ENCODE measurements around the gene ATP2B2. TPM values are rescaled to one million over a fixed set of nuclear protein-coding genes. Genes with fewer than 3 reads are reported as not detected.

ATP2B2 gene
- total and polyA plus RNA-seq, 10 of the 15 experiments (the other 5 are each of a cell fraction or from before 2014, with no cell fraction given), result 0.04 TPM; not detected in 9

DNA sequence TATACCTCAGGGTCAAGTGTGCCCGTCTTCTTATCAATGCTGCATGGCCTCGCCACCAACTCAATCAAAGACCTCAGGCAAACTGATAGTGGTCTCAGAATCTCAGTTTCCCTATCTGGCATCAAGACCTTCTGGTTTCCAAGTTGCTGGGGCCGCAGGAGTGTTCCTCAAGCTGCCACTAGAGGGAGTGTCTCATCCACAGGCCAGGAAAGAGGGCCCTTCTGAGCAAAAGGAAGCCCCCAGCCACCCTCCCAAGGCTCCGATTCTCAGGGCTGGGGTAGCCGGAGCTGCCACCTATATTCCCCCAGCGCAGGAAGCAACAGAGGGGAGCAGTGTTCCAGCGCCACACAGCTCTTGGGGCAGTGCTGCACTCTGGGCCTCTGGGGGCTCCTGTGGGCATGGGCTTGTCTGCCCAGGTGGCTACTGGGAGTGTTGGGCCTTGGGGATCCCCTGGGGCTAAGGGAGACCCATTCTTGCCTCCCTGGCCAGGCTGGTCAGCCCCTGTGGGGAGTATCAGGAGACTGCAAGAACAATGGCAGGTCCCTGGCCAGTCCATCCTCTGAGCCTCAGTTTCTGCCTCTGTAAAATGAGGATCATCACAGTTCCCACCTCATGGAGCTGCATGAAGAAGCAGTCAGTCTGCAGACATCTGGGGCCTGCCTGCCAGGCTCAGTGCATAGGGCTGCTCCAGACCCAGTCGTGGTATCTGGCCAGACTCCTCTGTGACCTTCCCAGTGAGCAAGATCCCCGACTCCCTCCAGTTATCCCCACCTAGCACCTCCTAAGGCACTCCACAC lies 161.0 kb downstream of the ATP2B2 start (continued):
- TF ChIP-seq, protein P1, sequence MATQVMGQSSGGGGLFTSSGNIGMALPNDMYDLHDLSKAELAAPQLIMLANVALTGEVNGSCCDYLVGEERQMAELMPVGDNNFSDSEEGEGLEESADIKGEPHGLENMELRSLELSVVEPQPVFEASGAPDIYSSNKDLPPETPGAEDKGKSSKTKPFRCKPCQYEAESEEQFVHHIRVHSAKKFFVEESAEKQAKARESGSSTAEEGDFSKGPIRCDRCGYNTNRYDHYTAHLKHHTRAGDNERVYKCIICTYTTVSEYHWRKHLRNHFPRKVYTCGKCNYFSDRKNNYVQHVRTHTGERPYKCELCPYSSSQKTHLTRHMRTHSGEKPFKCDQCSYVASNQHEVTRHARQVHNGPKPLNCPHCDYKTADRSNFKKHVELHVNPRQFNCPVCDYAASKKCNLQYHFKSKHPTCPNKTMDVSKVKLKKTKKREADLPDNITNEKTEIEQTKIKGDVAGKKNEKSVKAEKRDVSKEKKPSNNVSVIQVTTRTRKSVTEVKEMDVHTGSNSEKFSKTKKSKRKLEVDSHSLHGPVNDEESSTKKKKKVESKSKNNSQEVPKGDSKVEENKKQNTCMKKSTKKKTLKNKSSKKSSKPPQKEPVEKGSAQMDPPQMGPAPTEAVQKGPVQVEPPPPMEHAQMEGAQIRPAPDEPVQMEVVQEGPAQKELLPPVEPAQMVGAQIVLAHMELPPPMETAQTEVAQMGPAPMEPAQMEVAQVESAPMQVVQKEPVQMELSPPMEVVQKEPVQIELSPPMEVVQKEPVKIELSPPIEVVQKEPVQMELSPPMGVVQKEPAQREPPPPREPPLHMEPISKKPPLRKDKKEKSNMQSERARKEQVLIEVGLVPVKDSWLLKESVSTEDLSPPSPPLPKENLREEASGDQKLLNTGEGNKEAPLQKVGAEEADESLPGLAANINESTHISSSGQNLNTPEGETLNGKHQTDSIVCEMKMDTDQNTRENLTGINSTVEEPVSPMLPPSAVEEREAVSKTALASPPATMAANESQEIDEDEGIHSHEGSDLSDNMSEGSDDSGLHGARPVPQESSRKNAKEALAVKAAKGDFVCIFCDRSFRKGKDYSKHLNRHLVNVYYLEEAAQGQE (IDR thresholded peaks at IDR 0.05; ENCODE audit: low read depth, low read length), result no peak
- TF ChIP-seq RAD21 (IDR thresholded peaks at IDR 0.05; ENCODE audit: insufficient read depth, low read depth, low read length) (peak; percentile 82), RELA (IDR thresholded peaks at IDR 0.05; ENCODE audit: borderline replicate concordance, partially characterized antibody) (no peak), CHD1 (IDR thresholded peaks at IDR 0.05; ENCODE audit: low read depth, low read length) (no peak), MXI1 (IDR thresholded peaks at IDR 0.05; ENCODE audit: low read depth, low read length) (no peak), NFYA (IDR thresholded peaks at IDR 0.05; ENCODE audit: borderline replicate concordance, low read depth, low read length) (no peak), ZNF274 (IDR thresholded peaks at IDR 0.05; ENCODE audit: insufficient read depth, insufficient read length) (no peak)
- TF ChIP-seq, protein P2, sequence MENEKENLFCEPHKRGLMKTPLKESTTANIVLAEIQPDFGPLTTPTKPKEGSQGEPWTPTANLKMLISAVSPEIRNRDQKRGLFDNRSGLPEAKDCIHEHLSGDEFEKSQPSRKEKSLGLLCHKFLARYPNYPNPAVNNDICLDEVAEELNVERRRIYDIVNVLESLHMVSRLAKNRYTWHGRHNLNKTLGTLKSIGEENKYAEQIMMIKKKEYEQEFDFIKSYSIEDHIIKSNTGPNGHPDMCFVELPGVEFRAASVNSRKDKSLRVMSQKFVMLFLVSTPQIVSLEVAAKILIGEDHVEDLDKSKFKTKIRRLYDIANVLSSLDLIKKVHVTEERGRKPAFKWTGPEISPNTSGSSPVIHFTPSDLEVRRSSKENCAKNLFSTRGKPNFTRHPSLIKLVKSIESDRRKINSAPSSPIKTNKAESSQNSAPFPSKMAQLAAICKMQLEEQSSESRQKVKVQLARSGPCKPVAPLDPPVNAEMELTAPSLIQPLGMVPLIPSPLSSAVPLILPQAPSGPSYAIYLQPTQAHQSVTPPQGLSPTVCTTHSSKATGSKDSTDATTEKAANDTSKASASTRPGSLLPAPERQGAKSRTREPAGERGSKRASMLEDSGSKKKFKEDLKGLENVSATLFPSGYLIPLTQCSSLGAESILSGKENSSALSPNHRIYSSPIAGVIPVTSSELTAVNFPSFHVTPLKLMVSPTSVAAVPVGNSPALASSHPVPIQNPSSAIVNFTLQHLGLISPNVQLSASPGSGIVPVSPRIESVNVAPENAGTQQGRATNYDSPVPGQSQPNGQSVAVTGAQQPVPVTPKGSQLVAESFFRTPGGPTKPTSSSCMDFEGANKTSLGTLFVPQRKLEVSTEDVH (IDR thresholded peaks at IDR 0.05; ENCODE audit: low read depth, partially characterized antibody), result no peak
